ENCODE data around the gene SERPINE1.

DNA sequence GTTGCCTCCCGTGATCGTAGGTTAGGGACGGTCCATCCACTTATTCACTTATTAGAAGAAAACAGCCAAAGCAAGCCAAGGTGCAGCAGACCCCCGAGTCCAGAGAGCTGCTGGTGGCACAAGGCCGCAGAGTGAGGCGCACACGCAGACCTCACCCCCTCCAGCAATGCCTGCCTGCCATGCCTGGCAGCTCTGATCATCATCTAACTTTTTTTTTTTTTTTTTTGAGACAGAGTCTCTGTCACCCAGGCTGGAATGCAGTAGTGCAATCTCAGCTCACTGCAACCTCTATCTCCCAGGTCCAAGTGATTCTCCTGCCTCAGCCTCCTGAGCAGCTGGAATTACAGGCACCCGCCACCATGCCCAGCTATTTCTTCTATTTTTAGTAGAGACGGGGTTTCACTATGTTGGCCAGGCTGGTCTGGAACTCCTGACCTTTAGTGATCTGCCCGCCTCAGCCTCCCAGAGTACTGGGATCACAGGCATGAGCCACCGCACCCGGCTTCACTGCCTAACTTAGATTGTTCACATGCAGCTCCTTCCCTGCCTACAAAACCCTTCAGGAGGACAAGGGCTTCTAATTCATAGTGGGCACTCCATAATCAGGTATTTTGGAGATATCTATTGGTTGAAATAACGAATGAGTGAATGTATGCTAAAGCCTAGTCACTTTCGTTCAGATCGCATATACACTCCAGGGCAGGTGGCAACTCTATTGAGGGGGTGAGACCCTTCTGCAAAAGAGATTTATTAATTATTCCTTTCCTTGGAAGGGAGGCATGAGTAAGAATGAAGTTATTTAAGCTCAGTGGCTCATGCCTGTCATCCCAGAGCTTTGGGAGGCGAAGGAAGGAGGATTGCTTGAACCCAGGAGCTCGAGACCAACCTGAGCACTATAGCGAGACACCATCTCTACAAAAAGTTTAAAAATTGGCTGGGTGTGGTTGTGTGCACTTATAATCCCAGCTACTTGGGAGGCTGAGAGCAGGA lies 25.8 kb upstream of the SERPINE1 start:
- no peak for TF ChIP-seq EZH2 (IDR thresholded peaks at IDR 0.05; ENCODE audit: insufficient read depth, poor library complexity, severe bottlenecking)
- no peak for TF ChIP-seq EZH2phosphoT487 (IDR thresholded peaks at IDR 0.05; ENCODE audit: insufficient read depth, low read depth)
